GM12875 (cell line): ENCODE measurements around the gene TTC34.

Experiments used
- H3K4me3 ChIP-seq: one replicate; pipeline ENCODE4 v1.5.1; 2011; ENCODE audit warnings: low read depth, low read length, control low read depth
- CTCF ChIP-seq: IDR thresholded peaks from 2 replicates; pipeline ENCODE4 v1.5.1; 2011; ENCODE audit warnings: low read depth, mild to moderate bottlenecking, control low read depth, inconsistent platforms, low read length, moderate library complexity, borderline replicate concordance; ENCODE audit not compliant: insufficient read depth

The TTC34 gene

GRCh38 chr1:2640626-2641025, 160.9 kb downstream of the TTC34 start:
- TF ChIP-seq CTCF = no peak
- H3K4me3 ChIP-seq = no peak overlapping the region

- no peak for TF ChIP-seq CTCF
- no peak overlapping the region for H3K4me3 ChIP-seq
These were observed 161.6 kb downstream of the TTC34 start for GRCh38 chr1:2639607-2640521.

- no peak for TF ChIP-seq CTCF
- no peak overlapping the region for H3K4me3 ChIP-seq
These were observed 162.3 kb downstream of the TTC34 start for GRCh38 chr1:2639203-2639602.

- no peak overlapping the region for H3K4me3 ChIP-seq
- no peak for TF ChIP-seq CTCF
These were observed 162.9 kb downstream of the TTC34 start for GRCh38 chr1:2638466-2639115.

GRCh38 chr1:2637442-2638145, 163.9 kb downstream of the TTC34 start:
- TF ChIP-seq CTCF = no peak
- no peak overlapping the region for H3K4me3 ChIP-seq

- TF ChIP-seq CTCF = no peak
- no peak overlapping the region for H3K4me3 ChIP-seq
These were observed 164.8 kb downstream of the TTC34 start for GRCh38 chr1:2636733-2637132.
